Smooth muscle cell (in vitro differentiated cells): ENCODE measurements around the gene PRLHR. TPM values are rescaled to one million over a fixed set of nuclear protein-coding genes. Genes with fewer than 3 reads are reported as not detected.

Source experiments
- DNase-seq: peaks from one replicate; lab custom pipeline; 2025; ENCODE audit not compliant: unreplicated experiment; lab: John Stamatoyannopoulos, UW
- H2AFZ ChIP-seq: fragments of 200-600 bp; sonication (generic); 2 replicates; pipeline ENCODE4 v1.6.0; 2016; ENCODE audit warnings: antibody characterized with exemption, low read depth, mild to moderate bottlenecking
- H3F3A ChIP-seq: fragments of 200-600 bp; sonication (generic); 2 replicates; pipeline ENCODE4 v1.6.0; 2017; ENCODE audit warnings: antibody characterized with exemption, low read depth
- H3K27ac ChIP-seq: fragments of 200-600 bp; sonication (generic); 2 replicates; pipeline ENCODE4 v1.5.1; 2016; ENCODE audit warnings: low read depth, mild to moderate bottlenecking
- H3K27me3 ChIP-seq: fragments of 200-600 bp; sonication (generic); 2 replicates; pipeline ENCODE4 v1.6.1; 2016; ENCODE audit warnings: low read depth, mild to moderate bottlenecking
- H3K36me3 ChIP-seq: fragments of 200-600 bp; sonication (generic); 2 replicates; pipeline ENCODE4 v1.5.1; 2016; ENCODE audit warnings: low read depth
- H3K4me1 ChIP-seq: fragments of 200-600 bp; sonication (generic); 2 replicates; pipeline ENCODE4 v1.5.1; 2016; ENCODE audit warnings: low read depth
- H3K4me2 ChIP-seq: fragments of 200-600 bp; sonication (generic); 2 replicates; pipeline ENCODE4 v1.6.0; 2016; ENCODE audit warnings: mild to moderate bottlenecking
- H3K4me3 ChIP-seq: fragments of 200-600 bp; sonication (generic); 2 replicates; pipeline ENCODE4 v1.5.1; 2016; ENCODE audit warnings: mild to moderate bottlenecking
- H3K79me2 ChIP-seq: fragments of 200-600 bp; sonication (generic); 2 replicates; pipeline ENCODE4 v1.6.0; 2016; ENCODE audit warnings: low read depth, mild to moderate bottlenecking
- H3K9ac ChIP-seq: fragments of 200-600 bp; sonication (generic); 2 replicates; pipeline ENCODE4 v1.6.0; 2016; ENCODE audit warnings: low read depth
- H3K9me3 ChIP-seq: fragments of 200-600 bp; sonication (generic); replicated peaks from 2 replicates; pipeline ENCODE4 v1.5.1; 2016; ENCODE audit warnings: low read depth
- H4K20me1 ChIP-seq: fragments of 200-600 bp; sonication (generic); 2 replicates; pipeline ENCODE4 v1.6.0; 2016; ENCODE audit warnings: low read depth
- CTCF ChIP-seq: fragments of 200-600 bp; sonication (generic); IDR thresholded peaks from 2 replicates; pipeline ENCODE4 v1.5.1; 2017; ENCODE audit warnings: borderline replicate concordance, mild to moderate bottlenecking, antibody characterized with exemption; ENCODE audit not compliant: insufficient read depth, poor library complexity, severe bottlenecking
- WGBS: methylation state at CpG from one replicate; pipeline ENCODE4 v1.1.7; 2016; ENCODE audit warnings: low lambda C conversion rate; 5-methylcytosine and 5-hydroxymethylcytosine counted together
- polyA plus RNA-seq: library from polyadenylated mRNA; unstranded; fragments of >200 nt; fragmentation: Nextera tagmentation; extraction: Ambion mirVana; gene quantifications from 2 replicates; pipeline ENCODE4 v1.2.1, GENCODE V29; 2016
- total RNA-seq: library from RNA; depleted of rRNA; stranded (reverse); fragments of >200 nt; gene quantifications from 2 replicates; pipeline ENCODE4 v1.2.3, GENCODE V29; 2014

The PRLHR gene
- total and polyA plus RNA-seq, 2 experiments from 2014 or later, result not detected

- H3K27me3 ChIP-seq, result peaks cover 36% of the 10 kb centered on the region
- H3K27ac ChIP-seq, result no peak overlapping the region
- H3K9me3 ChIP-seq, result no peaks in the 10 kb centered on the region
- no peak overlapping the region for H3K4me2 ChIP-seq
- 94% methylated on average over 4 of the region's 4 CpGs for WGBS
- no peaks in the 10 kb centered on the region for H3F3A ChIP-seq
- no peaks in the 10 kb centered on the region for H3K79me2 ChIP-seq
- H2AFZ ChIP-seq, result no peak overlapping the region
- H4K20me1 ChIP-seq, result no peaks in the 10 kb centered on the region
- no peaks in the 10 kb centered on the region for H3K36me3 ChIP-seq
- no peak overlapping the region for H3K4me3 ChIP-seq
- no peak for DNase-seq
- H3K4me1 ChIP-seq, result no peaks in the 10 kb centered on the region
- no peak for TF ChIP-seq CTCF
- no peak overlapping the region for H3K9ac ChIP-seq
These were observed 14.1 kb downstream of the PRLHR start for GRCh38 chr10:118581340-118581739.

- no peak for DNase-seq
- Histone ChIP-seq H3K4me2 (no peak overlapping the region), H2AFZ (no peak overlapping the region), H3K27me3 (peaks cover 42% of the 10 kb centered on the region), H3K9ac (no peak overlapping the region), H3K4me1 (no peaks in the 10 kb centered on the region), H3K4me3 (no peak overlapping the region), H3K27ac (no peak overlapping the region), H4K20me1 (no peaks in the 10 kb centered on the region), H3K9me3 (no peaks in the 10 kb centered on the region), H3K36me3 (no peaks in the 10 kb centered on the region), H3F3A (no peaks in the 10 kb centered on the region), H3K79me2 (no peaks in the 10 kb centered on the region)
- 78% methylated on average over 8 of the region's 8 CpGs for WGBS
- no peak for TF ChIP-seq CTCF
These were observed 14.7 kb downstream of the PRLHR start for GRCh38 chr10:118580702-118581101.

DNA sequence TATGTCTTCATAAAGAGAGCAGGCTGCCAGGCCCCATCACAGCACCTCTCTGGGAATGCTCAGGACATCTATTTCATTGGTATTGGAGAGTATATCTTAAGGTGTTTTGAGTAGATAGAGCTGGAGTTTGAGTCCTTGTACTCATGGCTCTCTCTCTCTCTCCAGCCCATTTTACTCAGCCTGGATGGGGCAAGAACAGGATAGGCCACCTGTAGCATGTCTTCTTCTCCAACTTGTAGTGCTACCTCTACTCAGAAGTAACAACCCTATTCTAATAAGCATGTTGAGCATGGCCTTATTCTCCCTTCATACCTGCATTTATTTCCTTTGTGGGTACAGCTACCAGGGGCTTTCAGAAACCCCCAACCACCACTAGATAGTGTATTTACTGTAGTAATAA lies 21.9 kb downstream of the PRLHR start:
- no peak overlapping the region for H3K4me2 ChIP-seq
- DNase-seq, result no peak

More for the DNA sequence above, 21.9 kb downstream of the PRLHR start:
- Histone ChIP-seq H3K9ac (no peak overlapping the region), H3K9me3 (no peaks in the 10 kb centered on the region), H2AFZ (no peak overlapping the region), H3F3A (no peaks in the 10 kb centered on the region), H3K36me3 (no peaks in the 10 kb centered on the region), H3K4me1 (no peaks in the 10 kb centered on the region), H4K20me1 (no peaks in the 10 kb centered on the region), H3K4me3 (no peak overlapping the region), H3K79me2 (no peaks in the 10 kb centered on the region), H3K27ac (no peak overlapping the region), H3K27me3 (peaks cover 40% of the 10 kb centered on the region)
- TF ChIP-seq CTCF, result no peak
